Loucy (cell line): Measurements from ENCODE around the gene COL5A1.

Source experiments
- CTCF ChIP-seq: fragments of 200-600 bp; sonication (generic); conservative IDR thresholded peaks from 2 replicates; pipeline ENCODE4 v1.5.1; 2014; ENCODE audit warnings: mild to moderate bottlenecking, antibody characterized with exemption, low read length
- EZH2phosphoT487 ChIP-seq: fragments of 200-600 bp; IDR thresholded peaks from 2 replicates; pipeline ENCODE4 v1.6.1; 2018; ENCODE audit warnings: antibody characterized with exemption, mild to moderate bottlenecking, moderate library complexity, borderline replicate concordance

- no peak for TF ChIP-seq CTCF
- no peak for TF ChIP-seq EZH2phosphoT487
These were observed 206.3 kb downstream of the COL5A1 start for GRCh38 chr9:134847752-134848432.
